H9 (cell line): ENCODE measurements around the gene ATP10B. TPM values are rescaled to one million over a fixed set of nuclear protein-coding genes. Genes with fewer than 3 reads are reported as not detected.

Experiments used
- DNase-seq: peaks from one replicate; pipeline ENCODE4 v3.0.0-alpha.2; 2017
- H2AFZ ChIP-seq: one replicate; pipeline ENCODE4 v1.6.1; 2013; ENCODE audit warnings: mild to moderate bottlenecking, low read length, control low read depth, moderate library complexity
- H2AK5ac ChIP-seq: 2 replicates; pipeline ENCODE4 v1.6.1; 2013; ENCODE audit warnings: low read length, control low read depth, mixed read lengths; ENCODE audit not compliant: insufficient read length
- H2BK120ac ChIP-seq: one replicate; pipeline ENCODE4 v1.6.1; 2013; ENCODE audit warnings: low read depth, mild to moderate bottlenecking, low read length, control low read depth, inconsistent platforms; ENCODE audit not compliant: poor library complexity, severe bottlenecking
- H2BK12ac ChIP-seq: 2 replicates; pipeline ENCODE4 v1.6.1; 2013; ENCODE audit warnings: low read length, control low read depth, mixed read lengths, low read depth; ENCODE audit not compliant: insufficient read length
- H2BK15ac ChIP-seq: 2 replicates; pipeline ENCODE4 v1.6.1; 2013; ENCODE audit warnings: low read depth, low read length, control low read depth
- H2BK20ac ChIP-seq: one replicate; pipeline ENCODE4 v1.6.1; 2013; ENCODE audit warnings: low read depth, mild to moderate bottlenecking, low read length, control low read depth, inconsistent platforms; ENCODE audit not compliant: poor library complexity, severe bottlenecking
- H2BK5ac ChIP-seq: 2 replicates; pipeline ENCODE4 v1.6.1; 2013; ENCODE audit warnings: low read length, control low read depth, mixed read lengths; ENCODE audit not compliant: insufficient read length
- H3K14ac ChIP-seq: 2 replicates; pipeline ENCODE4 v1.6.1; 2013; ENCODE audit warnings: low read length, control low read depth; ENCODE audit not compliant: insufficient read depth
- H3K18ac ChIP-seq: 2 replicates; pipeline ENCODE4 v1.6.1; 2013; ENCODE audit warnings: low read depth, mild to moderate bottlenecking, mixed read lengths, low read length, control low read depth; ENCODE audit not compliant: insufficient read length
- H3K23ac ChIP-seq: 2 replicates; pipeline ENCODE4 v1.6.1; 2013; ENCODE audit warnings: low read length, control low read depth, mixed read lengths, low read depth; ENCODE audit not compliant: insufficient read length
- H3K23me2 ChIP-seq: 2 replicates; pipeline ENCODE4 v1.6.1; 2013; ENCODE audit warnings: low read depth, mild to moderate bottlenecking, mixed read lengths, low read length, control low read depth; ENCODE audit not compliant: insufficient read length, poor library complexity, severe bottlenecking
- H3K27ac ChIP-seq: 2 replicates; pipeline ENCODE4 v1.5.1; 2013; ENCODE audit warnings: low read length, control low read depth, mixed read lengths, low read depth; ENCODE audit not compliant: insufficient read length
- H3K27me3 ChIP-seq: 2 replicates; pipeline ENCODE4 v1.6.1; 2013; ENCODE audit warnings: low read length, control low read depth, inconsistent platforms; ENCODE audit not compliant: insufficient read depth
- H3K4ac ChIP-seq: 2 replicates; pipeline ENCODE4 v1.6.1; 2013; ENCODE audit warnings: low read depth, mild to moderate bottlenecking, control low read depth, inconsistent platforms, low read length, moderate library complexity
- H3K4me1 ChIP-seq: 2 replicates; pipeline ENCODE4 v1.6.1; 2013; ENCODE audit warnings: low read length, control low read depth, inconsistent platforms; ENCODE audit not compliant: insufficient read depth
- H3K4me2 ChIP-seq: 2 replicates; pipeline ENCODE4 v1.6.1; 2013; ENCODE audit warnings: low read length, control low read depth, mixed read lengths; ENCODE audit not compliant: insufficient read length, insufficient read depth
- H3K56ac ChIP-seq: 2 replicates; pipeline ENCODE4 v1.6.1; 2013; ENCODE audit warnings: low read depth, mild to moderate bottlenecking, mixed read lengths, low read length, control low read depth; ENCODE audit not compliant: insufficient read length
- H3K79me1 ChIP-seq: 2 replicates; pipeline ENCODE4 v1.6.1; 2013; ENCODE audit warnings: low read depth, mild to moderate bottlenecking, moderate library complexity, low read length, control low read depth, inconsistent platforms; ENCODE audit not compliant: insufficient read depth, poor library complexity, severe bottlenecking
- H3K79me2 ChIP-seq: 2 replicates; pipeline ENCODE4 v1.6.1; 2013; ENCODE audit warnings: low read length, control low read depth, inconsistent platforms; ENCODE audit not compliant: insufficient read depth
- H3K9ac ChIP-seq: 2 replicates; pipeline ENCODE4 v1.6.1; 2013; ENCODE audit warnings: low read length, control low read depth, mixed read lengths; ENCODE audit not compliant: insufficient read length; ENCODE audit errors: extremely low read depth
- H3K9me3 ChIP-seq: one replicate; pipeline ENCODE4 v1.6.1; 2013; ENCODE audit warnings: low read depth, low read length, inconsistent platforms; ENCODE audit not compliant: control insufficient read depth
- H3T11ph ChIP-seq: one replicate; pipeline ENCODE4 v1.6.1; 2013; ENCODE audit warnings: mild to moderate bottlenecking, low read length, control low read depth, inconsistent platforms
- H4K20me1 ChIP-seq: one replicate; pipeline ENCODE4 v1.6.1; 2013; ENCODE audit not compliant: control insufficient read depth, insufficient read length, insufficient read depth
- H4K5ac ChIP-seq: 2 replicates; pipeline ENCODE4 v1.6.1; 2013; ENCODE audit warnings: low read depth, mild to moderate bottlenecking, mixed read lengths, low read length, control low read depth; ENCODE audit not compliant: insufficient read length
- H4K8ac ChIP-seq: replicated peaks from 2 replicates; pipeline ENCODE4 v1.6.1; 2013; ENCODE audit warnings: low read length, control low read depth, mixed read lengths, low read depth; ENCODE audit not compliant: insufficient read length
- H4K91ac ChIP-seq: 2 replicates; pipeline ENCODE4 v1.6.1; 2013; ENCODE audit warnings: low read depth, mild to moderate bottlenecking, moderate library complexity, mixed read lengths, low read length, control low read depth; ENCODE audit not compliant: insufficient read length
- H3K27ac Mint-ChIP-seq, 3 experiments: 2 replicates in 2 of 3; 3 replicates in 1 of 3; pipeline ENCODE4 v1.8.0; 2020 to 2021; ENCODE audit warnings: mixed read lengths in 3 of 3, mild to moderate bottlenecking in 1 of 3, moderate library complexity in 1 of 3
- H3K27me3 Mint-ChIP-seq: 2 replicates; pipeline ENCODE4 v1.8.0; 2021; ENCODE audit warnings: low read depth, mild to moderate bottlenecking, moderate library complexity, mixed read lengths
- H3K36me3 Mint-ChIP-seq, 3 experiments: 2 replicates in 2 of 3; 3 replicates in 1 of 3; pipeline ENCODE4 v1.8.0; 2020 to 2021; ENCODE audit warnings: low read depth in 3 of 3, mixed read lengths in 3 of 3; ENCODE audit not compliant: insufficient read depth in 1 of 3
- H3K4me1 Mint-ChIP-seq, 2 experiments: 2 replicates each; pipeline ENCODE4 v1.8.0; 2020; ENCODE audit warnings: mixed read lengths in 2 of 2
- H3K4me3 Mint-ChIP-seq, 2 experiments: 2 replicates in 1 of 2; 3 replicates in 1 of 2; pipeline ENCODE4 v1.8.0; 2020 to 2021; ENCODE audit warnings: mild to moderate bottlenecking in 2 of 2, mixed read lengths in 2 of 2, moderate library complexity in 1 of 2
- H3K9me3 Mint-ChIP-seq, 2 experiments: 2 replicates in 1 of 2; 3 replicates in 1 of 2; pipeline ENCODE4 v1.8.0; 2020; ENCODE audit warnings: mild to moderate bottlenecking in 2 of 2, mixed read lengths in 2 of 2, moderate library complexity in 1 of 2
- WGBS: extraction: QIAGEN DNeasy Blood & Tissue Kit; methylation state at CpG from one replicate; pipeline ENCODE4 v1.1.7; 2013; ENCODE audit warnings: missing lambda C conversion rate, low lambda C conversion rate, mixed read lengths; ENCODE audit not compliant: insufficient read length; ENCODE audit errors: extremely low coverage; 5-methylcytosine and 5-hydroxymethylcytosine counted together
- total RNA-seq: library from RNA; stranded (reverse); gene quantifications from 2 replicates; pipeline ENCODE4 v1.2.1, GENCODE V29; 2021
- TF ChIP-seq, protein P1 (sequence below): fragments of 200-600 bp; sonication (generic); conservative IDR thresholded peaks from 3 replicates; pipeline ENCODE4 v1.8.0; 2021; ENCODE audit warnings: antibody characterized with exemption, mild to moderate bottlenecking

The ATP10B gene
- total RNA-seq, 1 experiment from 2014 or later: 0.42 TPM

DNA sequence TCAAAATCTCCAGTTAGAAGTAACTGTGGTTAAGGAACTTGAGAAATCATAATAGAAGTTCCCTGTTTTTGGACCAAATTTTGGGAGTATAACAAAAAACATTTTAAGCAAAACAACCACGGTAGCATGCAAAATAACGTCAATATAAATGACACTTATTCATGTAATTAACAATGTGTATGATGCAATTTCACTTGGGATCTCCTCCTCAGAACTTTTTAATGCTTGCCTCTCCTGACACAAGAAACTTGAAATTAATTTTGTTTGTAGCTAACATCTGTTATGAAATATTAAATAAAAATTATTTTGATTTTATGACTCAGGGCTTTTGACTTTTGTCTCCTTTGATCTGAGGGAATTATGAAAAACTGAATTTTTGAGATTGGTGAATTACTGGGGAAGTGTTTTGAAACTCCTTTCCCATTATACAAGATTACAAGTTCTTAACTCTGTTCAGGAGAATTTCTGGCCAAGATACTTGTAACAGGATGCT lies 149.7 kb downstream of the ATP10B start:
- H2BK5ac ChIP-seq: no peak overlapping the region
- H3K79me1 ChIP-seq: no peaks in the 10 kb centered on the region
- no peak overlapping the region for H4K91ac ChIP-seq
- H3K27me3 ChIP-seq: no peaks in the 10 kb centered on the region
- H2AFZ ChIP-seq: no peak overlapping the region
- no peaks in the 10 kb centered on the region for H3K23me2 ChIP-seq
- H4K5ac ChIP-seq: no peak overlapping the region
- no peak overlapping the region for H3K4me2 ChIP-seq
- Mint-ChIP-seq H3K27me3 (no peaks in the 10 kb centered on the region; the same call in 1 of the 2 replicates), H3K4me3 (no peak overlapping the region), H3K36me3 (peaks cover 0 to 9% (median 0%) of the 10 kb centered on the region in 3 experiments; a peak in 1 of 7 replicates), H3K9me3 (peaks cover 12% of the 10 kb centered on the region in 2 experiments; a peak in 4 of 5 replicates), H3K27ac (no peak overlapping the region), H3K4me1 (no peaks in the 10 kb centered on the region)
- no peak overlapping the region for H2BK20ac ChIP-seq
- H4K20me1 ChIP-seq: no peaks in the 10 kb centered on the region
- no peaks in the 10 kb centered on the region for H3K4me1 ChIP-seq
- H3K14ac ChIP-seq: no peak overlapping the region
- H2BK120ac ChIP-seq: no peak overlapping the region
- DNase-seq: no peak
- no CpG with 5 or more reads among the region's 2 CpGs for WGBS
- no peak overlapping the region for H3K23ac ChIP-seq
- no peak overlapping the region for H4K8ac ChIP-seq
- H3K27ac ChIP-seq: no peak overlapping the region
- H3T11ph ChIP-seq: no peak overlapping the region
- H2AK5ac ChIP-seq: no peak overlapping the region
- H3K79me2 ChIP-seq: no peaks in the 10 kb centered on the region
- H3K56ac ChIP-seq: no peak overlapping the region
- no peak overlapping the region for H2BK15ac ChIP-seq
- H3K9ac ChIP-seq: no peak overlapping the region
- no peak overlapping the region for H3K18ac ChIP-seq
- H3K9me3 ChIP-seq: no peaks in the 10 kb centered on the region
- TF ChIP-seq, protein P1, sequence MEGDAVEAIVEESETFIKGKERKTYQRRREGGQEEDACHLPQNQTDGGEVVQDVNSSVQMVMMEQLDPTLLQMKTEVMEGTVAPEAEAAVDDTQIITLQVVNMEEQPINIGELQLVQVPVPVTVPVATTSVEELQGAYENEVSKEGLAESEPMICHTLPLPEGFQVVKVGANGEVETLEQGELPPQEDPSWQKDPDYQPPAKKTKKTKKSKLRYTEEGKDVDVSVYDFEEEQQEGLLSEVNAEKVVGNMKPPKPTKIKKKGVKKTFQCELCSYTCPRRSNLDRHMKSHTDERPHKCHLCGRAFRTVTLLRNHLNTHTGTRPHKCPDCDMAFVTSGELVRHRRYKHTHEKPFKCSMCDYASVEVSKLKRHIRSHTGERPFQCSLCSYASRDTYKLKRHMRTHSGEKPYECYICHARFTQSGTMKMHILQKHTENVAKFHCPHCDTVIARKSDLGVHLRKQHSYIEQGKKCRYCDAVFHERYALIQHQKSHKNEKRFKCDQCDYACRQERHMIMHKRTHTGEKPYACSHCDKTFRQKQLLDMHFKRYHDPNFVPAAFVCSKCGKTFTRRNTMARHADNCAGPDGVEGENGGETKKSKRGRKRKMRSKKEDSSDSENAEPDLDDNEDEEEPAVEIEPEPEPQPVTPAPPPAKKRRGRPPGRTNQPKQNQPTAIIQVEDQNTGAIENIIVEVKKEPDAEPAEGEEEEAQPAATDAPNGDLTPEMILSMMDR: no peak
- H3K4ac ChIP-seq: no peak overlapping the region
- no peak overlapping the region for H2BK12ac ChIP-seq
